AG04449 (cell line): Measurements from ENCODE around the gene HIPK2.

Source experiments
- CTCF ChIA-PET: fragments of 350-600 bp; formaldehyde crosslinking; extraction: SDS; loops from one replicate; lab custom pipeline; 2021; ENCODE audit warnings: antibody characterized with exemption; lab: Yijun Ruan, JAX
- POLR2A ChIA-PET: fragments of 400-600, 350-600 bp; formaldehyde crosslinking; extraction: SDS; loops from one replicate; lab custom pipeline; 2020; ENCODE audit warnings: antibody characterized with exemption, inconsistent platforms; lab: Yijun Ruan, JAX
- DNase-seq: peaks from one replicate; pipeline ENCODE4 v3.0.0-alpha.2; 2010; ENCODE audit warnings: low read depth, low spot score
- H3K4me3 ChIP-seq: 2 replicates; pipeline ENCODE4 v1.5.1; 2011; ENCODE audit warnings: low read depth, mild to moderate bottlenecking, control low read depth, low read length
- CTCF ChIP-seq: IDR thresholded peaks from one replicate; pipeline ENCODE4 v1.5.1; 2011; ENCODE audit warnings: mild to moderate bottlenecking, moderate library complexity, low read length, control low read depth, inconsistent platforms; ENCODE audit not compliant: insufficient read depth; ENCODE audit errors: missing control alignments

Gene HIPK2

GRCh38 chr7:139536152-139536551 lies 241.6 kb downstream of the HIPK2 start:
- DNase-seq = no peak
- POLR2A ChIA-PET = no interaction called here
- CTCF ChIA-PET = no interaction called here

GRCh38 chr7:139534966-139535651 lies 242.7 kb downstream of the HIPK2 start:
- H3K4me3 ChIP-seq = no peak overlapping the region
- ChIA-PET CTCF (no interaction called here), POLR2A (no interaction called here)
- DNase-seq = no peak
- TF ChIP-seq CTCF = no peak

More at GRCh38 chr7:139536152-139536551, 241.6 kb downstream of the HIPK2 start:
- no peak for TF ChIP-seq CTCF
- H3K4me3 ChIP-seq = no peak overlapping the region

GRCh38 chr7:139534096-139534495 lies 243.7 kb downstream of the HIPK2 start:
- POLR2A ChIA-PET = no interaction called here
- no peak overlapping the region for H3K4me3 ChIP-seq
- no peak for DNase-seq
- CTCF ChIA-PET = no interaction called here
- TF ChIP-seq CTCF = no peak

- no peak overlapping the region for H3K4me3 ChIP-seq
- ChIA-PET CTCF (interaction anchor here (1.2 kb wide), 1 partner anchor 17 kb away, joined by 3 read pairs; no protein-coding TSS in a partner anchor), POLR2A (no interaction called here)
- no peak for DNase-seq
- TF ChIP-seq CTCF = no peak
Measured at GRCh38 chr7:139532636-139533155, 245.1 kb downstream of the HIPK2 start.

GRCh38 chr7:139531094-139531493 lies 246.7 kb downstream of the HIPK2 start:
- POLR2A ChIA-PET = no interaction called here
- DNase-seq = no peak
- H3K4me3 ChIP-seq = no peak overlapping the region
- CTCF ChIA-PET = no interaction called here
- no peak for TF ChIP-seq CTCF
